CD4-positive, alpha-beta T cell (primary cell): ENCODE measurements around the gene CLDN34. TPM values are rescaled to one million over a fixed set of nuclear protein-coding genes. Genes with fewer than 3 reads are reported as not detected.

Experiments used
- ATAC-seq: fragments of 200-7000 bp; cut with Tn5 transposase; one replicate; pipeline ENCODE4 v1.10.0; 2022; ENCODE audit warnings: mild to moderate bottlenecking; ENCODE audit not compliant: poor library complexity
- CTCF ChIA-PET: fragments of 350-600 bp; sonication (Branson Sonifier 250); formaldehyde crosslinking; loops from one replicate; lab custom pipeline; 2021; ENCODE audit warnings: antibody characterized with exemption, inconsistent platforms; lab: Charles Lee
- POLR2A ChIA-PET: fragments of 350-600 bp; sonication (Branson Sonifier 250); formaldehyde crosslinking; loops from one replicate; lab custom pipeline; 2021; ENCODE audit warnings: antibody characterized with exemption, inconsistent platforms; lab: Charles Lee
- DNase-seq, 14 experiments: peaks; one replicate each; pipeline ENCODE4 v3.0.0-alpha.2; 2013 to 2020; ENCODE audit warnings: mixed read lengths in 2 of 14
- H3K27ac ChIP-seq, 2 donors: one replicate each; pipeline versions ENCODE4 v1.5.1 to v1.7.0; 2013; ENCODE audit warnings: low read length in 2 of 2, low read depth in 1 of 2, mild to moderate bottlenecking in 1 of 2
- H3K27me3 ChIP-seq, 2 experiments: 1 replicate in 1 of 2; 2 replicates in 1 of 2; pipeline versions ENCODE4 v1.6.1 to v1.7.0; 2013; ENCODE audit warnings: low read length in 2 of 2, control low read depth in 1 of 2, mild to moderate bottlenecking in 1 of 2, moderate library complexity in 1 of 2; ENCODE audit not compliant: insufficient read depth in 2 of 2, control insufficient read depth in 1 of 2
- H3K36me3 ChIP-seq: one replicate; pipeline ENCODE4 v1.6.1; 2013; ENCODE audit warnings: low read length, control low read depth; ENCODE audit not compliant: insufficient read depth
- H3K4me1 ChIP-seq: one replicate; pipeline ENCODE4 v1.6.1; 2013; ENCODE audit warnings: low read length, control low read depth; ENCODE audit not compliant: insufficient read depth
- H3K4me3 ChIP-seq: one replicate; pipeline ENCODE4 v1.5.1; 2013; ENCODE audit warnings: mild to moderate bottlenecking, low read length, moderate library complexity
- H3K9me3 ChIP-seq, 2 experiments: 1 replicate in 1 of 2; 2 replicates in 1 of 2; pipeline versions ENCODE4 v1.6.1 to v1.7.0; 2013; ENCODE audit warnings: low read length in 2 of 2, mild to moderate bottlenecking in 2 of 2, control low read depth in 1 of 2, moderate library complexity in 1 of 2; ENCODE audit not compliant: control insufficient read depth in 1 of 2, insufficient read depth in 1 of 2
- H3K27ac Mint-ChIP-seq: one replicate; pipeline ENCODE4 v1.8.0; 2020; ENCODE audit warnings: mixed read lengths
- H3K27me3 Mint-ChIP-seq: one replicate; pipeline ENCODE4 v1.8.0; 2021; ENCODE audit warnings: mixed read lengths
- H3K36me3 Mint-ChIP-seq: one replicate; pipeline ENCODE4 v1.8.0; 2021; ENCODE audit warnings: low read depth, mixed read lengths
- H3K4me1 Mint-ChIP-seq: one replicate; pipeline ENCODE4 v1.8.0; 2021; ENCODE audit warnings: low read depth, mixed read lengths
- H3K4me3 Mint-ChIP-seq: one replicate; pipeline ENCODE4 v1.8.0; 2020; ENCODE audit warnings: mild to moderate bottlenecking, mixed read lengths
- H3K9me3 Mint-ChIP-seq: one replicate; pipeline ENCODE4 v1.8.0; 2020; ENCODE audit warnings: mixed read lengths
- CTCF ChIP-seq: fragments of 200-600 bp; IDR thresholded peaks from one replicate; pipeline ENCODE4 v1.8.0; 2022; ENCODE audit warnings: antibody characterized with exemption, mild to moderate bottlenecking
- intact Hi-C, 2 experiments: fragments of 100-400 bp; cut with DNase I in 1 of 2; cut with micrococcal nuclease in 1 of 2; formaldehyde crosslinking; loops; one replicate each; pipeline versions ENCODE4 v1.15.1 to v1.9.0; 2023 to 2025; cut with DNase I, micrococcal nuclease
- total RNA-seq, 174 experiments: library from RNA in 2 of 174; stranded (reverse) in 2 of 174; gene quantifications; one replicate each; pipeline ENCODE4 v1.2.3 and lab custom pipeline; 2021 to 2026

CLDN34 gene
- total RNA-seq, 2 experiments from 2014 or later = not detected

- no peaks in the 10 kb centered on the region for H3K36me3 Mint-ChIP-seq
- Histone ChIP-seq H3K36me3 (no peaks in the 10 kb centered on the region), H3K4me3 (no peak overlapping the region), H3K27me3 (no peaks in the 10 kb centered on the region), H3K27ac (no peak overlapping the region), H3K4me1 (no peaks in the 10 kb centered on the region), H3K9me3 (no peaks in the 10 kb centered on the region)
- H3K27me3 Mint-ChIP-seq = no peaks in the 10 kb centered on the region
- POLR2A ChIA-PET = interaction anchor here (1.3 kb wide), 1 partner anchor 106 kb away, joined by 3 read pairs; no protein-coding TSS in a partner anchor
- ATAC-seq (no peak), DNase-seq (no peak)
- no peak overlapping the region for H3K27ac Mint-ChIP-seq
- H3K4me3 Mint-ChIP-seq = no peak overlapping the region
- intact Hi-C loops = no loop called here
- no peak for TF ChIP-seq CTCF
- CTCF ChIA-PET = interaction anchor here (2.1 kb wide), 1 partner anchor 114 kb away, joined by 12 read pairs; no protein-coding TSS in a partner anchor
- H3K4me1 Mint-ChIP-seq = no peaks in the 10 kb centered on the region
- H3K9me3 Mint-ChIP-seq = no peaks in the 10 kb centered on the region
Observed at GRCh38 chrX:10004832-10005475, 37.8 kb downstream of the CLDN34 start.

- peaks cover under 1% of the 10 kb centered on the region for H3K4me1 ChIP-seq
- H3K27ac ChIP-seq = no peak overlapping the region
- intact Hi-C loops = no loop called here
- ATAC-seq (no peak), DNase-seq (no peak)
- H3K27me3 ChIP-seq = no peaks in the 10 kb centered on the region
- POLR2A ChIA-PET = no interaction called here
- no peak overlapping the region for H3K27ac Mint-ChIP-seq
- H3K4me3 ChIP-seq = no peak overlapping the region
- no peaks in the 10 kb centered on the region for H3K36me3 ChIP-seq
- no peak overlapping the region for H3K4me3 Mint-ChIP-seq
- H3K36me3 Mint-ChIP-seq = no peaks in the 10 kb centered on the region
- no peaks in the 10 kb centered on the region for H3K27me3 Mint-ChIP-seq
- peaks cover 5% of the 10 kb centered on the region for H3K4me1 Mint-ChIP-seq
- CTCF ChIA-PET = no interaction called here
- no peak for TF ChIP-seq CTCF
- no peaks in the 10 kb centered on the region for H3K9me3 Mint-ChIP-seq
- H3K9me3 ChIP-seq = no peaks in the 10 kb centered on the region
Observed at GRCh38 chrX:10006086-10006485, 38.9 kb downstream of the CLDN34 start.

- TF ChIP-seq CTCF = no peak
- no peak for DNase-seq
- Mint-ChIP-seq H3K4me1 (peaks cover 11% of the 10 kb centered on the region), H3K27me3 (no peaks in the 10 kb centered on the region), H3K4me3 (no peak overlapping the region), H3K9me3 (no peaks in the 10 kb centered on the region), H3K36me3 (no peaks in the 10 kb centered on the region), H3K27ac (no peak overlapping the region)
- POLR2A ChIA-PET = no interaction called here
- H3K27me3 ChIP-seq = no peaks in the 10 kb centered on the region
- no peak for ATAC-seq
- CTCF ChIA-PET = no interaction called here
- H3K27ac ChIP-seq = no peak overlapping the region
- H3K4me3 ChIP-seq = no peak overlapping the region
- no peaks in the 10 kb centered on the region for H3K9me3 ChIP-seq
- intact Hi-C loops = no loop called here
- H3K4me1 ChIP-seq = peaks cover 8% of the 10 kb centered on the region
- no peaks in the 10 kb centered on the region for H3K36me3 ChIP-seq
Observed at GRCh38 chrX:10006770-10007169, 39.6 kb downstream of the CLDN34 start.
